Measurements from ENCODE around the gene PPP1R16B. TPM values are rescaled to one million over a fixed set of nuclear protein-coding genes. Genes with fewer than 3 reads are reported as not detected.
"Not testable (repeated sequence)": the region's sequence is repeated elsewhere in the genome, so short reads cannot be mapped to it uniquely, and the experiment has no call there.

Gene PPP1R16B
- total and polyA plus RNA-seq, 2 experiments from 2014 or later = 0.15 TPM; not detected in 1

- TF ChIP-seq CTCF (IDR thresholded peaks at IDR 0.05; ENCODE audit: low read depth, low read length) = no peak
- DNase-seq (ENCODE audit: low read depth in 1 of 2, low spot score in 1 of 2) = no peak
- H3K36me3 ChIP-seq = peaks cover 3% of the 10 kb centered on the region
- no peaks in the 10 kb centered on the region for H3K4me1 ChIP-seq (ENCODE audit: low read depth)
- H3K27me3 ChIP-seq = no peaks in the 10 kb centered on the region
- H3K4me3 ChIP-seq = no peak overlapping the region
- H3K27ac ChIP-seq = no peak overlapping the region
- no peaks in the 10 kb centered on the region for H3K9me3 ChIP-seq (ENCODE audit: low read depth)
These were observed 148.3 kb downstream of the PPP1R16B start for GRCh38 chr20:38953630-38954340.

DNA sequence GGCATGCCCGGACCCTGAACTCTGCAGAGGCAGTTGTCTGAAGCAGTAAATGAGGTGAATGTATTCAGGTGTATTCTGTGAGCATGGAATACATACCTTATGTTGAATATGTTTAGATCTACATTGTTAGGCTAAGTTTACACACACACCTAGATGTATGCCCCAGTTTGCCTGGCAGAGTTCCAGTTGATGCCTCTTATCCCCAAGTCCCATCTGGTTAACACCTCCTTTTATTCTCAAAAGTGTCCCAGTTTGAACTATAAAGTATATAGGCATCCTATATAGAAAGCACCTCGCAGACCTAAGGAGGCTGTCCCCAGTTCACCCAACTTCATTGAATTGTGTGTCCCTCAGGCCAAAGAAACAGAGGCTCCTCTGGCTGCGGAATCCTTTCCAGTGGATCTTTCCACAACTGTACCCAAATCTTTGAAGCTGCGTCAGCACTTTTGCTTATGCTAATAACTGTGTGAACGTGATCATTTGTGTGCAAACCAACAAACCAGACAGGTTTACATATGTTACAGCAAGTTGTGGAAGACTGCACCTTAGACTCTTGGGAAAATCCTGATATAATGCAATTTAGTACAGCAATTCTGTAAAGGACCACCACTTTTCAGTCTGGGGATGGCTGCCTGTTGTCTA, 151.9 kb downstream of the PPP1R16B start:
- Histone ChIP-seq H3K27ac (no peak overlapping the region), H3K9me3 (ENCODE audit: low read depth) (no peaks in the 10 kb centered on the region), H3K27me3 (no peaks in the 10 kb centered on the region), H3K4me3 (no peak overlapping the region), H3K36me3 (no peaks in the 10 kb centered on the region), H3K4me1 (ENCODE audit: low read depth) (no peaks in the 10 kb centered on the region)
- no peak for TF ChIP-seq CTCF (IDR thresholded peaks at IDR 0.05; ENCODE audit: low read depth, low read length)
- DNase-seq (ENCODE audit: low read depth in 1 of 2, low spot score in 1 of 2) = no peak

GRCh38 chr20:38957915-38958485, 152.5 kb downstream of the PPP1R16B start:
- Histone ChIP-seq H3K4me3 (no peak overlapping the region), H3K27ac (no peak overlapping the region), H3K36me3 (no peaks in the 10 kb centered on the region), H3K27me3 (no peaks in the 10 kb centered on the region), H3K4me1 (ENCODE audit: low read depth) (peaks cover 1% of the 10 kb centered on the region), H3K9me3 (ENCODE audit: low read depth) (no peaks in the 10 kb centered on the region)
- no peak for DNase-seq (ENCODE audit: low read depth in 1 of 2, low spot score in 1 of 2)
- no peak for TF ChIP-seq CTCF (IDR thresholded peaks at IDR 0.05; ENCODE audit: low read depth, low read length)

GRCh38 chr20:38960187-38960687, 154.7 kb downstream of the PPP1R16B start:
- H3K9me3 ChIP-seq (ENCODE audit: low read depth); DNase-seq (ENCODE audit: low read depth in 1 of 2, low spot score in 1 of 2); H3K4me1 ChIP-seq (ENCODE audit: low read depth): not testable (repeated sequence)

DNA sequence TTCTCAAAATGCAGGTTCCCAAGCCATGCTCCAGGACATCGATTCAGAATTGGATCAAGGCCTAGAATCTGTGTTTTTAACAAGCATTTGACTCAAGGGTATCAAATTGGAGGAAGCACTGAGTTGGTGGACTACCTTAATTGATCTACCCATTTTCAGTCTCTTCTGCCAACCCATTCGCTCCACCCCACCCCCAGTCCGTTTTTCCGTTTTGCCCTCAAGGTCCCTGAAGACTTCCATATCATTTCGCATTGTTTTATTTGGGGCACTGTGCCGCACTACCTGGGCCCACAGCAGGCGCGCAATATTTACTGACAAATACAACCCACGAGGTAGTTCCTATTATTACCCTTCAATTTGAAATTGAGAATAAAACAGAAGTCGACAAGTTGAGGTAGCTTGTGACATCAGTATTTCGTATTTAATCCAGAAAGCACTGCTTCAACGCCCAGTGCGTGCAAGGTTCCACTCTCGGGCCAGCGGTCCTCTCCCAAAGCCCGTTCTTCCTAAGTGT, 156.1 kb downstream of the PPP1R16B start:
- no peak for DNase-seq (ENCODE audit: low read depth in 1 of 2, low spot score in 1 of 2)
- H3K4me1 ChIP-seq (ENCODE audit: low read depth) = peaks cover 6% of the 10 kb centered on the region
- H3K27ac ChIP-seq = peak overlapping the region; percentile 20

More at GRCh38 chr20:38960187-38960687, 154.7 kb downstream of the PPP1R16B start:
- H3K27me3 ChIP-seq, H3K36me3 ChIP-seq, H3K4me3 ChIP-seq, H3K27ac ChIP-seq: not testable (repeated sequence)

More for the DNA sequence above, 156.1 kb downstream of the PPP1R16B start:
- H3K36me3 ChIP-seq = no peaks in the 10 kb centered on the region
- H3K4me3 ChIP-seq = peak overlapping the region; percentile 78
- H3K27me3 ChIP-seq = no peaks in the 10 kb centered on the region
- no peaks in the 10 kb centered on the region for H3K9me3 ChIP-seq (ENCODE audit: low read depth)
- no peak for TF ChIP-seq CTCF (IDR thresholded peaks at IDR 0.05; ENCODE audit: low read depth, low read length)

Measured in cardiac muscle cell (in vitro differentiated cells and primary cell).